HAP-1 (cell line): Measurements from ENCODE around the gene BCAS3.
A peak's percentile ranks its signal among the peaks of the same experiment; 100 is the strongest.

Experiments
- DNase-seq, 2 experiments: peaks; one replicate each; pipeline ENCODE4 v3.0.0-alpha.2; 2016 to 2020; ENCODE audit warnings: low spot score in 2 of 2
- H3K27me3 ChIP-seq: fragments of 250-450 bp; sonication (Bioruptor Pico); 2 replicates; pipeline ENCODE4 v1.5.1; 2020; ENCODE audit warnings: low read depth, mild to moderate bottlenecking, moderate library complexity
- H3K36me3 ChIP-seq: fragments of 250-450 bp; sonication (Bioruptor Pico); replicated peaks from 2 replicates; pipeline ENCODE4 v1.5.1; 2020; ENCODE audit warnings: mild to moderate bottlenecking
- H3K4me1 ChIP-seq: fragments of 250-450 bp; sonication (Bioruptor Pico); 2 replicates; pipeline ENCODE4 v1.5.1; 2020; ENCODE audit warnings: mild to moderate bottlenecking
- H3K4me3 ChIP-seq: fragments of 250-450 bp; sonication (Bioruptor Pico); 2 replicates; pipeline ENCODE4 v1.5.1; 2020; ENCODE audit warnings: mild to moderate bottlenecking, moderate library complexity
- H3K9me3 ChIP-seq: fragments of 250-450 bp; sonication (Bioruptor Pico); 2 replicates; pipeline ENCODE4 v1.5.1; 2020; ENCODE audit warnings: mild to moderate bottlenecking, moderate library complexity
- in situ Hi-C: fragments of 300-500 bp; cut with MboI; formaldehyde crosslinking; loops from 3 replicates; pipeline ENCODE4 v1.14.3; 2020; ENCODE audit warnings: low sequenced_read_pairs, inconsistent platforms, mixed read lengths

BCAS3 gene

DNA sequence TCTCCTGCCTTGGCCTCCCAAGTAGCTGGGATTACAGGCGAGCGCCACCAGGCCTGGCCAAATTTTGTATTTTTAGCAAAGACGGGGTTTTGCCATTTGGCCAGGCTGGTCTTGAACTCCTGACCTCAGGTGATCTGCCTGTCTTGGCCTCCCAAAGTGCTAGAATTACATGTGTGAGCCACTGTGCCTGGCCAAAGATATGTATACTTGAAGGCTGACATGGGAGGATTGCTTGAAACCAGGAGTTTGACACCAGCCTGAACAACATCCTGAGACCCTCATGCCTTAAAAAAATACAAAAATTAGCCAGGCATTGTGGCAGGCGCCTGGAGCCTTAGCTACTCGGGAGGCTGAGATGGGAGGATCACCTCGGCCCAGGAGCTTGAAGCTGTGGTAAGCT, 3.1 kb downstream of the BCAS3 start:
- no peak for DNase-seq
- no peaks in the 10 kb centered on the region for H3K9me3 ChIP-seq
- in situ Hi-C loops: no loop called here
- no peaks in the 10 kb centered on the region for H3K36me3 ChIP-seq
- H3K4me1 ChIP-seq: peaks cover 3% of the 10 kb centered on the region; the same call in 1 of the 2 replicates
- no peak overlapping the region for H3K4me3 ChIP-seq
- H3K27me3 ChIP-seq: no peaks in the 10 kb centered on the region

GRCh38 chr17:60685437-60685836, 7.8 kb downstream of the BCAS3 start:
- H3K4me1 ChIP-seq: no peaks in the 10 kb centered on the region

GRCh38 chr17:60695960-60696359, 18.3 kb downstream of the BCAS3 start:
- no peak for DNase-seq
- Histone ChIP-seq H3K4me3 (no peak overlapping the region), H3K4me1 (no peaks in the 10 kb centered on the region), H3K27me3 (no peaks in the 10 kb centered on the region), H3K36me3 (no peaks in the 10 kb centered on the region), H3K9me3 (no peaks in the 10 kb centered on the region)
- in situ Hi-C loops: no loop called here

More at GRCh38 chr17:60685437-60685836, 7.8 kb downstream of the BCAS3 start:
- no peak overlapping the region for H3K4me3 ChIP-seq
- H3K27me3 ChIP-seq: no peaks in the 10 kb centered on the region
- in situ Hi-C loops: no loop called here
- no peak for DNase-seq
- no peaks in the 10 kb centered on the region for H3K9me3 ChIP-seq
- H3K36me3 ChIP-seq: no peaks in the 10 kb centered on the region

DNA sequence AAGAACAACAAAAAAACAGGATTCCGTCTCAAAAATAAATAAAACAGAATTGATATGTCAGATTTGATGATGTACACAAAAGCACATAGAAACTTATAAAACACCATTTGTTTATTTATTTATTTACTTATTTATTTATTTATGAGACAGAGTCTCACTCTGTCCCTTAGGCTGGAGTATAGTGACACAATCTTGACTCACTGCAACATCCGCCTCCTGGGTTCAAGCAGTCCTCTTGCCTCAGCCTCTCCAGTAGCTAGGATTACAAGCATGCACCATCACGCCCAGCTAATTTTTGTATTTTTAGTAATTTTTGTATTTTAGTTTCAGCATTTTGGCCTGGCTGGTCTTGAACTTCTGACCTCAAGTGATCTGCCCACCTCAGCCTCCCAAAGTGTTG, 21.4 kb downstream of the BCAS3 start:
- H3K36me3 ChIP-seq: no peaks in the 10 kb centered on the region
- H3K9me3 ChIP-seq: no peaks in the 10 kb centered on the region
- no peaks in the 10 kb centered on the region for H3K27me3 ChIP-seq
- DNase-seq: no peak
- no peaks in the 10 kb centered on the region for H3K4me1 ChIP-seq
- in situ Hi-C loops: no loop called here
- H3K4me3 ChIP-seq: no peak overlapping the region

DNA sequence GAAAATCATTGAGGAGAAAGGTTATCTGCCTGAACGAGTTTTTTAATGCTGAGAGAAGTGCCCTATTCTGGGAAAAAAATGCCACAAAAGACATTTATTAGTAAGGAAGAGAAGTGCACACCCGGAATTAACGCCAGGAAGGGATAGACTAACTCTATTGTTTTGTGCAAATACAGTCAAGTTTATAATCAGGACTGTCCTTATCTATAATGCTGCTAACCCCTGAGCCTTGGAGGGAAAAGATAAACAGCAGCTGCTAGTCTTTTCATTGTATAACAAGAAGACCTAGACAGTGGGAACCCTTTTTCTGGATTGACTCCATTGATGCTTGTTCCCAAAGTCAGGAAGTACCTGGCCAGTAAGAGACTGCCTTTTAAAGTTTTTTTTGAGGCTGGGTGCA, 26.5 kb downstream of the BCAS3 start:
- in situ Hi-C loops: no loop called here
- Histone ChIP-seq H3K27me3 (no peaks in the 10 kb centered on the region), H3K4me1 (no peaks in the 10 kb centered on the region), H3K36me3 (no peaks in the 10 kb centered on the region), H3K9me3 (no peaks in the 10 kb centered on the region), H3K4me3 (no peak overlapping the region)
- DNase-seq: no peak

DNA sequence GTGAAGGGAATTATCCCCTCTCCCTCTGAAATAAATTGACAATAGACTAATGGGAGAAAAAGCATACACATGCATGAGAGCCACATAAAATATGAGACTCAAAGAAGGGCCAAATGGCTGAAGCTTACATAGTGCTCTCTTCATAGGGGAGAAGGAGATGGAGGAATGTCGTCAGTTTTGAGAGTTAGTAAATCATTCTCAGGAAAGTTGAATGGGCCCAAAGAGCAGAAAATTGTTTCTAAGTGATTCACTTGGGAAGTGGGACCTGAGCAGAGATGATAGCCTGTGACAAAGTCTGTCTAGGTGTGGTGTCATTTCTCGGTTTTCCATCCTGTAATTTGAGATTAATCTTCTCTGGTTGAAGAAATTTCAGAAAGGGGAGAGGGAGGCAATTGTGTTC, 35.0 kb downstream of the BCAS3 start:
- no peak overlapping the region for H3K4me3 ChIP-seq
- no peaks in the 10 kb centered on the region for H3K9me3 ChIP-seq
- H3K27me3 ChIP-seq: no peaks in the 10 kb centered on the region
- DNase-seq: no peak
- no peaks in the 10 kb centered on the region for H3K36me3 ChIP-seq
- in situ Hi-C loops: no loop called here
- H3K4me1 ChIP-seq: no peaks in the 10 kb centered on the region

- Histone ChIP-seq H3K4me3 (no peak overlapping the region), H3K36me3 (no peaks in the 10 kb centered on the region), H3K9me3 (no peaks in the 10 kb centered on the region), H3K27me3 (no peaks in the 10 kb centered on the region), H3K4me1 (no peaks in the 10 kb centered on the region)
- no peak for DNase-seq
- in situ Hi-C loops: no loop called here
Measured at GRCh38 chr17:60713608-60714007, 36.0 kb downstream of the BCAS3 start.

- no peaks in the 10 kb centered on the region for H3K36me3 ChIP-seq
- no peaks in the 10 kb centered on the region for H3K27me3 ChIP-seq
- H3K4me1 ChIP-seq: peaks cover 4% of the 10 kb centered on the region; the same call in 1 of the 2 replicates
- in situ Hi-C loops: no loop called here
- H3K4me3 ChIP-seq: no peak overlapping the region
- no peak for DNase-seq
- no peaks in the 10 kb centered on the region for H3K9me3 ChIP-seq
Measured at GRCh38 chr17:60716766-60717165, 39.1 kb downstream of the BCAS3 start.

DNA sequence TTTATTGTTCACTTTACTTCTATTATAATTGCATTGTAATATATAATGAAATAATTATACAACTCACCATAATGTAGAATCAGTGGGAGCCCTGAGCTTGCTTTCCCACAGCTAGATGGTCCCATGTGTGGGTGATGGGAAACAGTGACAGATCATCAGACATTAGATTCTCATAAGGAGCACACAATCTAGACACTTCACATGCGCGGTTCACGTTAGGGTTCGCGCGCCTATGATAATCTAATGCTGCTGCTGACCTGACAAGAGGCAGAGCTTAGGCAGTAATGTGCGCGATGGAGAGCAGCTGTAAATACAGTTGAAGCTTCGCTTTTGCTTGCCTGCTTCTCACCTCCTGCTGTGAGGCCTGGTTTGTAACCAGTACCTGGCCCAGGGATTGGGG, 40.2 kb downstream of the BCAS3 start:
- H3K27me3 ChIP-seq: no peaks in the 10 kb centered on the region
- no peak for DNase-seq
- peaks cover 4% of the 10 kb centered on the region; the same call in 1 of the 2 replicates for H3K4me1 ChIP-seq
- no peaks in the 10 kb centered on the region for H3K9me3 ChIP-seq
- in situ Hi-C loops: no loop called here
- H3K36me3 ChIP-seq: no peaks in the 10 kb centered on the region
- no peak overlapping the region for H3K4me3 ChIP-seq

- in situ Hi-C loops: loop anchor here (10.0 kb wide), 1 partner anchor 674 kb away; the partner anchor contains the start of gene TBX2
- DNase-seq: peak; percentile 63 to 72
Measured at GRCh38 chr17:60720763-60721531, 43.3 kb downstream of the BCAS3 start.

DNA sequence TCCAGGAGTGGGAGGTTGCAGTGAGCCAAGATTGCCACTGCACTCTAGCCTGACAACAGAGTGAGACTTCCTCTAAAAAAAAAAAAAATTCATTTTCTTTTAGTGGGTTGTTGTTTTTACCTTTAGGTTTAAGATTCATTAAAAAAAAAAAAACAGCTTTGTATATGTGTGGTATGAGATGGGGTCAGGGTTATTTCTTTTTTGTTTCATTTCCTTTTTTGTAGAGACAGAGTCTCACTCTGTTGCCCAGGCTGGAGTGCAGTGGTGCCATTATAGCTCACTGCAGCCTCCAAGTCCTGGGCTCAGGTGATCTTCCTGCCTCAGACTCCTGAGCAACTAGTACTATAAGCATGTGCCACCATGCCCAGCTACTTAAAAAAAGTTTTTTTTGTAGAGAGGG, 47.0 kb downstream of the BCAS3 start:
- Histone ChIP-seq H3K4me3 (no peak overlapping the region), H3K4me1 (peaks cover 4% of the 10 kb centered on the region; the same call in 1 of the 2 replicates), H3K36me3 (no peaks in the 10 kb centered on the region), H3K27me3 (no peaks in the 10 kb centered on the region), H3K9me3 (no peaks in the 10 kb centered on the region)
- in situ Hi-C loops: loop anchor here (10.0 to 25.0 kb wide), 2 partner anchors 238 to 670 kb away; partner anchors contain the start of gene TBX2
- DNase-seq: no peak

More at GRCh38 chr17:60720763-60721531, 43.3 kb downstream of the BCAS3 start:
- Histone ChIP-seq H3K27me3 (no peaks in the 10 kb centered on the region), H3K4me3 (no peak overlapping the region), H3K36me3 (no peaks in the 10 kb centered on the region), H3K4me1 (peaks cover 4% of the 10 kb centered on the region; the same call in 1 of the 2 replicates), H3K9me3 (no peaks in the 10 kb centered on the region)

DNA sequence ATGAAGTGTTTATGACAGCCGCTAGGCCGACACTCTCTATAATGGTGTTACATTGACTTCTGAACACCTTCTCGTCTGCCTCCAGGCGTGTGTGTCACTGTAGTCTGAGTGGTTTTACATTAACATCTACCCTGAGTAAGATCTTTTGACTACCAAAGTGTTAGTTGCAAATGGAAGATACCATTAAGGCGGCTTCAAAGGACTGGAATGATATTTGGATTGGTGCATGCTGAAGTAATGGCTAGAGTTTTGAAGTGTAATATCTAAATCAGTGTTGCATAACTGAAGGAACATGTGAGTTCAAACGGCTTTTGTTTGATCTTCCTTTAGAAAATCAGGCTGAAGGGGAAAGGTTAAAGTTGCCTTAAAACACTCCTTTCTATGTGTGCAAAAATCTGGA, 52.2 kb downstream of the BCAS3 start:
- no peaks in the 10 kb centered on the region for H3K9me3 ChIP-seq
- H3K36me3 ChIP-seq: no peaks in the 10 kb centered on the region
- H3K4me3 ChIP-seq: no peak overlapping the region
- H3K27me3 ChIP-seq: no peaks in the 10 kb centered on the region
- in situ Hi-C loops: loop anchor here (10.0 to 25.0 kb wide), 2 partner anchors 232 to 665 kb away; partner anchors contain the start of gene TBX2
- DNase-seq: no peak
- H3K4me1 ChIP-seq: no peaks in the 10 kb centered on the region

DNA sequence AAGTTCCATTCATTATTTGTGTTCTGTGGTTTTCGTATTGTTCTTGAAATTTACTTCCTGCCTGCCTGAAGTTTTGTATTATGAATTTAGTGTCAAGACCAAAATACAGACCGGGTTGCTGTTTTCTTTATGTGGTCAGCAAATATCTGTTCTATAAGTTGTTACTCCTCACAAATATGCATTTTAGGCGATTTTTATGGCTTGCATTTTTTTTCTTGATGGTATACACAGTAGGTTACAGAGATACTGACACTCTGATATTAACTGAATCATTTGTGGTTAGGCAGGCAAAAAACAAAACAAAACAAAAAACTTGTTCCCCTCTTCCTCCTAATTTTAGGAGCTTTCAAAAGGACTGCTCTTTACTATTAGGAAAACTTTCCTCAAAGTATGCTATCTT, 52.6 kb downstream of the BCAS3 start:
- in situ Hi-C loops: loop anchor here (25.0 kb wide), 1 partner anchor 232 kb away; no protein-coding TSS in a partner anchor

GRCh38 chr17:60738287-60738686, 60.6 kb downstream of the BCAS3 start:
- in situ Hi-C loops: loop anchor here (25.0 kb wide), 1 partner anchor 224 kb away; no protein-coding TSS in a partner anchor
- Histone ChIP-seq H3K27me3 (no peaks in the 10 kb centered on the region), H3K4me3 (no peak overlapping the region), H3K4me1 (no peaks in the 10 kb centered on the region), H3K36me3 (no peaks in the 10 kb centered on the region), H3K9me3 (no peaks in the 10 kb centered on the region)
- DNase-seq: no peak

More for the DNA sequence above, 52.6 kb downstream of the BCAS3 start:
- DNase-seq: no peak
- H3K9me3 ChIP-seq: no peaks in the 10 kb centered on the region
- no peaks in the 10 kb centered on the region for H3K27me3 ChIP-seq
- no peaks in the 10 kb centered on the region for H3K36me3 ChIP-seq
- H3K4me1 ChIP-seq: no peaks in the 10 kb centered on the region
- H3K4me3 ChIP-seq: no peak overlapping the region
